GM23338 (cell line): ENCODE results near the gene PEX10.

Experiments
- CTCF ChIP-seq, 2 experiments: fragments of 200-600 bp in 1 of 2; sonication (generic) in 1 of 2; conservative IDR thresholded peaks; 2 replicates each; pipeline versions ENCODE4 v1.5.1 to v1.6.1; 2016 to 2017; ENCODE audit warnings: antibody characterized with exemption in 2 of 2, low read depth in 2 of 2, mild to moderate bottlenecking in 2 of 2, moderate library complexity in 1 of 2
- POLR2AphosphoS5 ChIP-seq: IDR thresholded peaks from 2 replicates; pipeline ENCODE4 v1.6.1; 2016; ENCODE audit warnings: antibody characterized with exemption, low read depth
- ZNF114 ChIP-seq: fragments of 250-450 bp; sonication (Bioruptor Pico); IDR thresholded peaks from 2 replicates; pipeline ENCODE4 v1.5.0; 2020; ENCODE audit warnings: mild to moderate bottlenecking, moderate library complexity
- TF ChIP-seq, protein P1 (sequence below): IDR thresholded peaks from one replicate; pipeline ENCODE4 v1.6.1; 2018; ENCODE audit warnings: antibody characterized with exemption; ENCODE audit not compliant: unreplicated experiment

DNA sequence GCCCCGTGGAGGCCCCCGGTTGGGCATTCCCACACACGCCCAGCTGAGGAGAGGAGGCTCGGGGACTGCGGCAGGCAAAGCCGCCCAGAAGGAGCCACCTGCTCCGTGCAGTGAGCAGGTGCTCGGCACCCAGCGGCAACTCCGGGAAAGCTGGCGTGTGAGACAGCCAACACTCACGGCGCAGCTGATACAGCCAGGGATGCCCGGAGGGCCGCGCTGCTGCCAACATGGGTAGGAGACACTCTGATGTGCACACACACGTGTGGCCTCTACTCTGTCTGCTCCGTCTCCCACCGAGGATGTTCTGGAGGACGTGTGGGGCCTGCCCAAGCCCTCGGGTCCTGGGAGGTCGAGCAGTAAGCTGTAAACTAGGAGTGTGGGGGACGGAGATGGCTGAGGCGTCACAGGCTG, 33.9 kb downstream of the PEX10 start:
- TF ChIP-seq CTCF (conservative IDR thresholded peaks at IDR 0.05; ENCODE audit: low read depth in 2 of 2) (no peak), ZNF114 (CRISPR knock-in tag) (no peak), POLR2AphosphoS5 (no peak)
- TF ChIP-seq, protein P1, sequence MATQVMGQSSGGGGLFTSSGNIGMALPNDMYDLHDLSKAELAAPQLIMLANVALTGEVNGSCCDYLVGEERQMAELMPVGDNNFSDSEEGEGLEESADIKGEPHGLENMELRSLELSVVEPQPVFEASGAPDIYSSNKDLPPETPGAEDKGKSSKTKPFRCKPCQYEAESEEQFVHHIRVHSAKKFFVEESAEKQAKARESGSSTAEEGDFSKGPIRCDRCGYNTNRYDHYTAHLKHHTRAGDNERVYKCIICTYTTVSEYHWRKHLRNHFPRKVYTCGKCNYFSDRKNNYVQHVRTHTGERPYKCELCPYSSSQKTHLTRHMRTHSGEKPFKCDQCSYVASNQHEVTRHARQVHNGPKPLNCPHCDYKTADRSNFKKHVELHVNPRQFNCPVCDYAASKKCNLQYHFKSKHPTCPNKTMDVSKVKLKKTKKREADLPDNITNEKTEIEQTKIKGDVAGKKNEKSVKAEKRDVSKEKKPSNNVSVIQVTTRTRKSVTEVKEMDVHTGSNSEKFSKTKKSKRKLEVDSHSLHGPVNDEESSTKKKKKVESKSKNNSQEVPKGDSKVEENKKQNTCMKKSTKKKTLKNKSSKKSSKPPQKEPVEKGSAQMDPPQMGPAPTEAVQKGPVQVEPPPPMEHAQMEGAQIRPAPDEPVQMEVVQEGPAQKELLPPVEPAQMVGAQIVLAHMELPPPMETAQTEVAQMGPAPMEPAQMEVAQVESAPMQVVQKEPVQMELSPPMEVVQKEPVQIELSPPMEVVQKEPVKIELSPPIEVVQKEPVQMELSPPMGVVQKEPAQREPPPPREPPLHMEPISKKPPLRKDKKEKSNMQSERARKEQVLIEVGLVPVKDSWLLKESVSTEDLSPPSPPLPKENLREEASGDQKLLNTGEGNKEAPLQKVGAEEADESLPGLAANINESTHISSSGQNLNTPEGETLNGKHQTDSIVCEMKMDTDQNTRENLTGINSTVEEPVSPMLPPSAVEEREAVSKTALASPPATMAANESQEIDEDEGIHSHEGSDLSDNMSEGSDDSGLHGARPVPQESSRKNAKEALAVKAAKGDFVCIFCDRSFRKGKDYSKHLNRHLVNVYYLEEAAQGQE, result no peak
